ENCODE data around the gene RNF138.

RNF138 gene

DNA sequence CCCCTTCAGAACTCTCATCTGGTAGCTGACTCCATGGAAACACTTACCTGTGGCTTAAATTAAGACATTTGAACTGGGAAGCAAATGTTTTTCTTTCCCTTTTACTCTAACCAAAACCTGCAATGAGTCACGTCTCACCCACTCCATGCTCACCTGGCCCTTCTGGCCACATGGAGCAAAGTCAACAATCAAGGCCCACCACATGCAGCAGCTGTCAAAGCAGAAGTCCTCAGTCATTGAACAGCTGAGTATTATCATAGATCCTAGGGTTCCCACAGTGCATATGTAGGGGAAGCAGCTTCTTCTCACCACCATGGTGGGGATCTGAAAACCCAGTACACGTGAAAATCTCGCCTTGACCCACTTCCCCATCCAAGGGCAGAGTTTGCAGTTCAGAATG, 85.9 kb downstream of the RNF138 start:
- peak; percentile 79 for DNase-seq
